AML-193 (cell line): Measurements from ENCODE around the gene GRB2.
A peak's percentile ranks its signal among the peaks of the same experiment; 100 is the strongest.
"Not testable (repeated sequence)": the region's sequence is repeated elsewhere in the genome, so short reads cannot be mapped to it uniquely, and the experiment has no call there.

Experiments used
- DNase-seq, 2 experiments: peaks; one replicate each; lab custom pipeline; 2025; lab: John Stamatoyannopoulos, UW

Gene GRB2

DNA sequence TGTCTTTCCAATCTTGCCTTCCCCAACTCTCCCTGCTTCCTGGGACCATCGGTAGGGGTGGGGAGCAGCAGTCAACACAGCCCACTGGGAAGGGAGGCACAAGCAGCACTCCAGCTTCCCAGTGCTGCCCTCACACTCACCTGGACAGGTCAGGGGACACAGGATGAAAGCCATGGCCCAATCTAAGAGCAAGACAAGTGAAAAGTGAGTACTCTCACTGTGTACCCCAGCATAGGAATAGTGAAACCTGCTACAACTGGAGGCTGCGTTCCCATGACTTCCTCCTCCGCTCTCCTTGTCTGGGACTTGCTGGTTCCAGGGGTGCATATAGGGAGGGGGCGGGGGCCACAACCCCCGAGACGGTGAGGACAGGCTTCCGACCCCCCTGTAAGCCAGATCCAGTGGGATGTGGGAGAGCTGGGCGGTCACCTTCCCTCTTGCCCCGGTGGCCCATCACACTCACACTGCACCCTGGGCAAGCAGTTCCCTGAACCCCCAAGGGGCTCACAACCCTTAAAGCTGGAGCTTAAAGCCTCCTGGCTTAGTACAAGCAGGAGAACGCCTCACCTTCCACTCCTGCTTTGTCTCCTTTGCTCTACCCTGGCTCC is 86.8 kb downstream of the GRB2 start:
- no peak for DNase-seq

DNA sequence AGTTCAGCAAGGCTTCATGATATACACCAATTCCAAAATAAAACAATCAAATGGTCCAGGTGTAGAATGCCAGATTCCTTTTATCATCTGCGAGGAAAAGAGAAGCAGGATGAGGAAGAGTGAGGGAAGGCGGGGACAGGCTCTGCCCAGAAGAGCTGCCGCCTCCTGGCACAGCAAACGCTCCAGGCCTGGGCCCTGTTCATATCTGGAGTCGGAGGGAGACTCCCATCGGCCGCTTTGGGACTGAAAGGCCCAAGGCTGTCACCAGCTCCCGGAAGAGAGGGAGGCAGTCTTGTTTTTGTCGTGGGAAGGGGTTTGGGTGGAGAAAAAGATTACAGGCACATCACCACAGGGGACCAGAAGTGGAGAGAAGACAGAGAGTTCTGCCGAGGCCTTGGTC is 87.3 kb downstream of the GRB2 start:
- DNase-seq = no peak

DNA sequence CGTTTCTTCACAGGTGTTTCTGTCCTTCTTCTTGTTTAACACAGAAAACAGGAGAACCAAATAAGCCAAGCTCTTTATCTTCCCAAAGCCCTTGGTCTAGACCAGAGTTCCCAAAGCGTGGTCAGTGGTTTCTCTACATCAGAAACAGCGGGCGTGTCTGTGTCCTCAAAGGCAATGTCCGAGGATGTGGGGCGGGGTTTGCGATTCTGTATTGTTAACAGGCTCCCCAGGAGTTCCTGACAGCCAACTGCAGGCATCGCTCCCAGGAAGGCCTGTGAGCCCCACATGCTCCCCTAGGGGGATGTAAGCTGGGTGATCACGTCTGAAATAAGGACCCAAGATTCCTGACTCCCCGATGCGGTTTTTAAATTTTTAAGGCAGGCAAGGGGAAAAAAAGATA is 87.8 kb downstream of the GRB2 start:
- no peak for DNase-seq

DNA sequence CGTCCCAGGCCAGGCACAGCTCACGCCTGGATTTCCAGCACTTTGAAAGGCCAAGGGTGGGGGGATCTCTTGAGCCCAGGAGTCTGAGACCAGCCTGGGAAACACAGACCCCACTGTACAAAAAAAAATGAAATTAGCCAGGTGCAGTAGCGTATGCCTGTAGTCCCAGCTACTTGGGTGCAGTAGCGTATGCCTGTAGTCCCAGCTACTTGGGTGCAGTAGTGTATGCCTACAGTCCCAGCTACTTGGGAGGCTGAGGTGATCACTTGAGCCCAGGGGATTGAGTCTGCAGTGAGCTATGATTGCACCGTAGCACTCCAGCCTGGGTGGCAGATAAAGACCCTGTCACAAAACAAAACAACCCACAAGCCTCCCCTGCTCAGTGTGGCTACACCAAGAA is 89.2 kb downstream of the GRB2 start:
- DNase-seq = no peak

DNA sequence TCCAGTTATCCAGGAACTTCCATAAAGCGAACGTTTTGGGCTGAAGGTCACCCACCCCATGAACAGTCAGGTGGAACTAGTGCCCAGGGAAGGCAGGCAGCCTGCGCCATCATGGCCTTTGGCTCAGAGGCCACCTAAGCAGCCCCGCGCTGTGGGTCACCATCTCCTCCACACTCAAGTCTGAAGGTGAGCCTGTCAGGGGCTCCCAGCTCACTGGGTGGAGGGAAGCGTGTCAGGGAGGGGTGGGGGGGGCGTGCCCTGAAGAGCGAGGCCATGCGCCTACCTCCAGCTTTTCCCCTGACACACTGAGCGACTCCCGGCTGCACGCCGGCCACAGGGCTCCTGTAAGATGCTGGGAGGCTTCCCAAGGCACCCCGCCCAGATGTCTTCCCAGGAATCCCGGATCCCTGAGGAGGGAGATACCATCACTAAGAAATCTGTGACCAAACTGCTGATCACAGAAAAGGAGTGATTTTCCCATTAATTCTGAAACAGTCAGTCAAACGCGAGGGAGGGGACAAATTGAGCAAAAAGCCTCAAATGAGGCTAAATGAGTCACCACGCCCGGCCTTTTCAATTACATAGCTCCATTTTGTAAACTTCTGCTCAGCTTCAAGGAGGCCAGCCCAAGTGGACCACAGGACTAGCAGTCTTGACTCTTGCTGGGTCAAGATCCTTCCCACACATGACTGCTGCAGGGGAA is 89.8 kb downstream of the GRB2 start:
- no peak for DNase-seq

DNA sequence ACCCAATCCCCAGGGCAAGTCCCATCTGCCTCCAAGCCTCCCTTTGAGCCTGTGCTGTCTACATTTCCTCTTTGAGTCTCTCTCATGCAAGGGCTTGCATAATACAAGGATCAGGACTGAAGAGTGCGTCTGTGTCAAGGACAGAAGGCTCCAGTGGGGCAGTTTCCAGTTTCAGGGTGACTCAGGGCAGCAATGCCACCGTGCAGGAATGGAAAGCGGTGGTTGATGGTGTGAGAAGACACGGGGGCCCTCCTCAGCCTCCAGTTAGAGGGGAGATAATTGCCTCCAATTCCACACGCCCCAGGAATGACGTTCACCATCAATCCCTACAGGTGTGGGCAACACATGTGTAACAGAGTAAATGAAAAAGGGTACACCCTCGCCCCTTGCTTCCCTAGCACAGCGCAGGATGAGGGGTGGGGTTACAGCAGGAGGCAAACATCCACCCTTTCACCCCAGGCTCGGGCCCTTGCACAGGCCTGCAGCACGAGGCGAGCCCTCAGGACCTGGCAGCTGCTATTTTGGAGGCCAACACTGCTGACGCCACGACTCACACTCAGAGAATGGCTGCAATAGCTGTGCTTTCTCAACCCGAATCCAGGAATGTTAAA is 91.4 kb downstream of the GRB2 start:
- DNase-seq = peak; percentile 94

DNA sequence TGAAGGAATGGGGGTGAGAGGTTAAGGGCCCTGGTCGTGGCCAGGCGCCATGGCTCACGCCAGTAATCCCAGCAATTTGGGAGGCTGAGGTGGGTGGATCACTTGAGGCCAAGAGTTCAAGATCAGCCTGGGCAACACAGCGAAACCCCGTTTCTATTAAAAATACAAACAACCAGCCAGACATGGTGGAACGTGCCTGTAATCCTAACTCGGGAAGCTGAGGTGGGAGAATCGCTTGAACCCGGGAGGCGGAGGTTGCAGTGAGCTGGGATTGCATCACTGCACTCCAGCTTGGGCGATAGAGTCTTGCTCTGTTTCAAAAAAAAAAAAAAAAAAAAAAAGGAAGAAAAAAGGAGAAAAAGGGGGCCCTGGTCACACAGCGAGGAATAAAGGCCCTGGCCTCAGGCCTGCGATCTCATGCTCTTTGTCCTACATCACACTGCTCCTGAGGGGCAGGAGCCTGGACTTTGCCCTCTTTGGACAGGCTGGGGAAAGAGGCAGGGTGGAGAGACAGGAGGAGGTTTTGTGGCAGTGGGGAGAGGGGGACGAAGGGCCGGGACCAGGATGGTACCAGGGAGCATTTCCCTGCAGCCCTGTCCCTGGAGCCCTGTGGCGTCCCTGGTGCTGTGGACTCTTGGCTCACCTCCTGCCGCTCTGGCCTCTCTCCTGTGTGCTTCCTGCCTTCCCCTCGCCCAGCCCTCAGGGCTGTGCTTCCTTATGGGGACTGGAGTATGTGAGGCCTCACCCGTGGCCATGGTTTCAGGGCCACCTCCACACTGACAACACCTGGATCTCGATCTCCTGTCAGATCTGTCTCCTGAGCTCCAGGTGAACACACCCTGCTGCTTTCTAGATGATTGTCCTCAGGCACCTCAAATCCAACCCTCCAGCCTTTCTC is 96.5 kb downstream of the GRB2 start:
- DNase-seq = no peak

DNA sequence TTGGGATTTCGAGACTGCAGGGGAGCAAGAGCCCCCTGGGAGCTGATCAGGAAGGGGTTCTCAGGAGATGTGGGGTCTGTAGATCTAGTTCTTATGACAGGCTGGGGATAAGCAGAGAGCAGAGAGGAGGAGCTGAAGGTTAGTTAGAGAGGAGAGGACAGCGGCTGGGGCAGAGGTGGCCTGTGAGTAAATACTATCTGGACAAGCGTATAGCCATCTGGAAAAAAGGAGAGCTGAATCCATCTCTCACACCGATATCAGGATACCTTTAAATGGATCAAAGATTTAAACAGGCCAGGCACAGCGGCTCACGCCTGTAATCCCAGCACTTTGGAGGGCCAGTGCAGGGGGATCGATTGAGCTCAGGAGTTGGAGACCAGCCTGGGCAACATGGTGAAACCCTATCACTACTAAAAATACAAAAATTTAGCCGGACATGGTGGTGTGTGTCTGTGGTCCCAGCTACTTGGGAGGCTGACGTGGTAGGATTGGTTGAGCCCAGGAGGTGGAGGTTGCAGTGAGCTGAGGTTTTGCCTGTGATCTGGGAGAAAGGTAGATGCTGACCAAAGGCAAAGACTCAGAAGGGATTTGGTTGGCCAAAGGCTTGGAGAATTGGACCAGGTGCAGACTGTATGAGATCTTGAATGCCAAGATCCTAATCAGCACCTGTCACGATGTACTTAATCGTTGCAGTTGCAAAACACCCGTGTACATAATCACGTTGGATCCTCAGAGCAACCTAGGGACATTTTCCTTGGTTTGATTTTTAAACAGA is 97.3 kb downstream of the GRB2 start:
- DNase-seq = no peak

DNA sequence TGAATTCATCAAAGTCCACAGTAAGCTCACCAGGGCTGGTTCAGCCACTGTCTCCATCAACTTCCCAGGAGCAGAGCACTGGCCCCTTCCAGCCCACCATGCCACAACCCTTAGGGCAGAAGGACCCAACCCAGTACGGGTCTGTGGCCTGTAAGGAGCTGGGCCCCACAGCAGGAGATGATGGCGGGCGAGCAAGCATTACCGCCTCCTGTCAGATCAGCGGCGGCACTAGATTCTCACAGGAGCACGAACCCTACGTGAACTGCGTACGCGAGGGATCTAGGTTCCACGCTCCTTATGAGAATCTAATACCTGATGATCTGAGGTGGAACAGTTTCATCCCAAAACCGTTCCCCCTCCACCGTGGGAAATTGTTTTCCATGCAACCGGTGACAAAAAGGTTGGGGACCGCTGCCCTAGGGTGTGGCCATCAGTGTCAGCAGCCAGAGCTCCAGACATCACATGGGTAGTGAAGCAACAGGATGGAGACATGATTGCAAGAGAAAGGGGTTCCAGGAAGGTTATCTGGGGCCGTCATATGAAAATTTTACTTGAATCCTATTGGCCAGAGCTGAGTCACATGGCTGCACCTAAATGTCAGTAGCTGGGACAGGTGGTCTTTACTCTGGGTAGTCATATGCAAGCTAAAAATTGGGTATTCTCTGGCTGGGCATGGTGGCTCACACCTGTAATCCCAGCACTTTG is 103.8 kb downstream of the GRB2 start:
- no peak for DNase-seq

DNA sequence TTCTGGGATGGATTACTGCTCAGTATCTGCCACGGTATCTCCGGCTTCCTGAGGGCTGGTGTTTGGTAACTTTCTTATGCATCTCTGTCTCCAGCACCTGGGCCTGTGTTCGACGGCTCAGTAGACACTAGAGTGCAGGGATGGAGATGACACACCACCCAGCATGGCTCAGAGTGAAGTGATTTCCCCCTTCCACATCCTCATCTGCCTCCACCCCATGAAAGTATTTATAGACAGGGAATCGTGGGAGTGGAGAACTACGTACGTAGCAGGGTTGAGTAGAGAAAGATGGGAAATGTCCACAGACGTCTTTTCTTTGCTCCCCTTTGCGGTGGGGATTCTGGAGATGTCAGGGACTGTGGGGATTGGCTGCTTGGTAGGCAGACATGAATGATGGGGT is 104.4 kb downstream of the GRB2 start:
- no peak for DNase-seq

DNA sequence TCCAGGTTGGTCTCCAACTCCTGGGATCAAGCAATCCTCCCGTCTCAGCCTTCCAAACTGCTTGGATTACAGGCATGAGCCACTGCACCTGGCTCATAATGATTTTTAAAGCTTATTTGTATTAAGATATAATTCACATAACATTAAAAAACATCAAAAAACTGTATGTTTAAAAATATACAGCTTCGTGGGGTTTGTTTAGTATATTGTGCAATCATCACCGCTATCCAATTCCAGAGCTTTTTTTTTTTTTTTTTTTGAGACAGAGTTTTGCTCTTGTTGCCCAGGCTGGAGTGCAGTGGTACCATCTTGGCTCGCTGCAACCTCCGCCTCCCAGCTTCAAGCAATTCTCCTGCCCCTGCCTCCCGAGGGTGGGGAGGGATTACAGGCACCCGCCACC is 105.2 kb downstream of the GRB2 start:
- no peak for DNase-seq

DNA sequence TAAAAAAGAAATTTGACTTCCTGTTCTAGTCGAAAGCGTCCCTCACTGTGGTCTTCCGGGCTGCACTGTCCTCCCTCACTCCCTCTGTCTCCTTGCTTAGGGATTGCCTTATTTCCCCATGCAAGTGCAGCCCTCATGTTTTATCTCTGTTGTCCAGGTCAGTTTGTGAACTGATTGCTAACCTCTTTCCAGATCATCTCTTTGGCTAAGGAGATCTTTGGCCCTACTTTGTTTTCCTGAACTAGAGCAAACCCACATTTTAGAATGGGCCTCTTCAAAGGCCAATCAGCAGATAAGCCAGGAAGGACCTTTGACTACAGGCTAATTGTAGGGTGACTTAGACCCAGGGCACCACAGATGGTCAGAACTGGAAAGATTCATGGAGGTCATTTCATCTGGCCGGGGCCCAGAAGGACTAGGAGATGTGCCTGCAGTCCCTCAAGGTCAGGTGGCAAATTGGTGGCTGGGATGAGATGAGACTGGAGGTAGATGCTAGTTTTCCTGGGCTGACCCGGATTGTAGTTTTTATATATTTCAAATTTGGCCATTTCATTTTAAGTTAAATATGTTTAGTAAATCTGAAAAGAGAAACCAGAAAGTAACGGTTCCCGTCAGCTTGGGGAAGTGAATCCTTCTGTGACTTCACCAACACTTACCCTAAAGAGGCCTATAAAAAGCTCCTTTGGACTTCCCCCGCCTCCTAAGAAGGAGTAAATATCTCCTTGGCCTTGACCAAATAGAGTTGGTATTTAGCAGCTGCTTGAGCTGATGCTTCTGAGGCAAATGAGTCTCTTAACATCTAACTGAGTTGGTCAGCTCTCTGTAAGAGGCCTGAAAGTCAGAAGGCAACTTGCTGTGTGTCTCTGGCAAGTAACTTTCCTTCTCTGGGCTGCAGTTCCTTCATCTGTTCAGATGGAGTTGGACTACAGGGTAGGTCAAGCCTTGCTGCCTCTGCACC is 110.0 kb downstream of the GRB2 start:
- DNase-seq = no peak

DNA sequence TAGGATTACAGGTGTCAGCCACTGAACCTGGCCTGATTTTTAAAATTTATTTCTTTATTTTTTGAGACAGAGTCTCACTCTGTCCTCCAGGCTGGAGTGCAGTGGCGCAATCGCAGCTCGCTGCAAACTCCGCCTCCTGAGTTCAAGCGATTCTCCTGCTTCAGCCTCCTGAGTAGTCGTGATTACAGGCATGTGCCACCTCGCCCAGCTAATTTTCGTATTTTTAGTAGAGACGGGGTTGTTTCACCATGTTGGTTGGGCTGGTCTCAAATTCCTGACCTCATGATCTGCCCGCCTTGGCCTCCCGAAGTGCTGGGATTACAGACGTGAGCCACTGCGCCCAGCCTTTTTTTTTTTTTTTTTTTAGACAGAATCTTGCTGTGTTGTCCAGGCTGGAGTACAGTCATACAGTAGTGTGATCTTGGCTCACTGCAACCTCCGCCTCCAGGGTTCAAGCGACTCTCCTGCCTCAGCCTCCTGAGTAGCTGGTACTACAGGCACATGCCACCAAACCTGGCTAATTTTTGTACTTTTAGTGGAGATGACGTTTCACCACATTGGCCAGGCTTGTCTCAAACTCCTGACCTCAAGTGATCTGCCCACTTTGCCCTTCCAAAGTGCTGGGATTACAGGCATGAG is 112.5 kb downstream of the GRB2 start:
- DNase-seq = not testable (repeated sequence)

DNA sequence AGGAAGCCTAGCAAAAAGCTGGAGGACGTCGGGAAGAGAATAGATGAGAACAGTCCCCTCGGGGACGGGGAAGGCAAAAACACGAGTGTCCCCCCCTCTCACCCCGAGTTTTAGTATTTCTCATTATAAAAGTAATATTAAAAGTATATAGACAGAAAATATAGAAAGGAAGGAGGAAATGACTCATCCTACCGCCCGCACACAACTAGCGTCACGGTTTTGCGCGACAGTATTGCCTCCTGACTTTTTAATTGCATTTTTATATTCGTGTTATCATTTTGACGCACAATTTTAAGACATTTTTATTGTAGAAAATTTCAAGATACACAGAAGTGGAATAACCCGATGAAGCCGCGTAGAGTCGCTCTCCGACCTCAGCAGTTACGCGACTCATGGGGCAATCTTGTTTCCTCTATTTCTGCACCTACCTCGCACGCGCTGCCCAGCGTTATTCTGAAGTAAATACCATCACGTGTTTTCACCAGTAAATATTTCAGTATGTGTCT is 115.6 kb downstream of the GRB2 start:
- DNase-seq = peak; percentile 96 to 97

DNA sequence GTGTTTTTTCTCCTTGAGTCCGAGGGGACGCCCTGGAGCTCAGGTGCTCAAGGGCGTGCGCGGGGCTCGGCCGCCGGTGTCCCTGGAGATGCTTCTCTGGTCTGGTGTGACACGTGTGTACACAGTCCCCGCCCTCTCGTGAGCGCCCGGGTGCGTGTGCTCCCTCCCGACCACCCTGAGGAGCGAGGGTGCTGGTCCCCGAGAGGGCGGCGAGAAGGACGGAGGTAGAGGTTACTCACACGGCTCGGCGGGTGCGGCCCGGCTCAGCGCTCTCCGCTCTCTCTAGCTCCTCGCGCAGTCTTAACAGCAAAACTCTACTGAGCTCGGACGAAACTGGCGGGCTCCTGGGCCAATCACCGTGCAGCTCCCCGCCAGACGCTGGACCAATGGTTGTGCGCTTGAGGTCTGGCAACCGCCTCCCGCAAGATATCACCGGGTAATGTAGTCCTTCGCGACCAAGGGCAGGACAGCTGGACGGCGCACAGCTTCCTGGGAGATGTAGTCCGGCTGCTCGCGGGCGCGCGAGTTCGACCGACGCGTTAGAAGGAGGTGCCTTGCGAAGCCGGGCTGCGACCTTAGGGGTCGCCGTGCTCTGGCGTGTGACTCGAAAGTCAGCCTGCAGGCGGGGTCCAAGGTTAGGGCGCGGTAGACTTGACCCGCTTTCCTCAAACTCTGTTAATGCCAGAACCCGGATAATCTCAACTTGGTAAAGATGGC is 116.2 kb downstream of the GRB2 start, which contains the start of gene SLC25A19:
SLC25A19 (minus strand) TSS at position 319 of the 717 bp plus-strand sequence. CDS start 2,669 bp downstream, outside the sequence.
- DNase-seq = peak; percentile 100

DNA sequence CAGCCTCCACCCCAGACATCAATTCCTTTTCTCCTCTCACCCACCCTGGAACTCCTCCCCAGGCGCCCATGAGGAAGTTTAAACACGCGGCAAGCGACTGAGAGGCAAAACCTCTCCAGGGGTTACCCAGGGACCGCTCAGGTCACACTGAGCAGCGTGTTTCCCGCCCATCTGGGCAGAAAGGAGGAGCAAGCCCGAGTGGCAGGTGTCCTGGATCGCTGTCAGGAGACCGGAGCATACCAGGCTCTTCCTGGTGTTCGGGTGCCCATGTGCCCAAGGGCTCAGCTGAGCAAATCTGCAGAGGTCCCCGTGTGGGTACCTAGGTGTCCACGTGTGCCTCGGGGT is 116.7 kb downstream of the GRB2 start:
- peak; percentile 43 to 54 for DNase-seq

DNA sequence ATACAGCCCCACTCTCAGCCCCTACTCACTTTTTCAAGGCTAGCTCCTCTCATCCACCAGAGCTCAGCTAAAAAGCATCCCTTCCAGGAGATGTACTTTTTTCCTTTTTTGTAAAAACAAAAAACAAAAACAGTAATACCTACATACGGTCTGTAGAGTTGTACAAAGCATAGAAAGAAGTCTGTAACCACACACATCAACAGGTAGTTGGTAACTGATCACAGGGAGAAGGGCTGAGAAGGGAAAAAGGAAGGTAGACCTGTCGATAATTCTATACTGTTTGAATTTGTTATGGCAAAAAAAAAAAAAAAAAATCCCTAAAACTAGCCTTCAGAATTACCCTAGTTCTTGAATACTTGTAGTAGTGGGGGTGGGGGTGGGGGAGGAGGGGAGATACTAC is 117.1 kb downstream of the GRB2 start:
- DNase-seq = no peak

DNA sequence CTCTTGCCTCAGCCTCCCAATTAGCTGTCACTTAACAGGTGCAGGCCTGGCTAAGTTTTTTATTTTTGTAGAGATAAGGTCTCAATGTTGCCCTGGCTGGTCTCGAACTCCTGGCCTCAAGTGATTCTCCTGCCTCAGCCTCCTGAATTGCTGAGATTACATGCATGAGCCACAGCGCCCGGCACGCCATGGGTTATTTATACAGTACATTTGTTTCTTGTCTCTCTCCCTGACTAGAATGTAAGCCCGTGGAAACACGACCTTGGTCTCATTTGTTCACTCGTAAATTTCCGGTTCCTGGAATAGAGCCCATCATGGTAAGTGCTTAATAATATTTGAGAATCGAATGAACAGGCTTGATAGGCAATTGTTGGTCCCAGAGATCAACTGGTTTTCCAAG is 118.3 kb downstream of the GRB2 start:
- no peak for DNase-seq

DNA sequence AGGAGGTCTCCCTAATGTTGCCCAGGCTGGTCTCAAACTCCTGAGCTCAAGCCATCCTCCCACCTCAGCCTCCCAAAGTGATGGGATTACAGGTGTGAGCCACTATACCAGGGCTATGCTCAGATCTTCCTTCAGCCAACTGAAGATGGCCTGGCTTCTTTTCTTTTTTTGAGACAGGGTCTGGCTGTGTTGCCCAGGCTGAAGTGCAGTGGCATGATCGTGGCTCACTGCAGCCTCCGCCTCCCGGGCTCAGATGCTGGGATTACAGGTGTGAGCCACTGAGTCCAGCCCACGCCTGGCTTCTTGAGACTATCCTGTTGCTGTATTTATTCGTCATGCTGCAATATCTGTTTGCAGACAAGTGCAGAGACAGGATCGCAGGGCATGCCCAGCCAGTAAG is 120.4 kb downstream of the GRB2 start:
- DNase-seq = no peak
